Measurements from ENCODE around the gene PACSIN1. TPM values are rescaled to one million over a fixed set of nuclear protein-coding genes. Genes with fewer than 3 reads are reported as not detected.

Gene PACSIN1
- total RNA-seq, 3 donors from 2014 or later: 0.29 to 0.33 TPM; not detected in 1

- DNase-seq (ENCODE audit: low spot score in 2 of 2): no peak
- H3K4me1 ChIP-seq: no peaks in the 10 kb centered on the region
- H3K4me3 ChIP-seq: no peak overlapping the region
- H3K36me3 ChIP-seq: no peaks in the 10 kb centered on the region
- H3K27ac ChIP-seq: no peak overlapping the region
- TF ChIP-seq CTCF (IDR thresholded peaks at IDR 0.05) (no peak), POLR2AphosphoS5 (IDR thresholded peaks at IDR 0.05) (no peak), POLR2A (IDR thresholded peaks at IDR 0.05) (no peak)
- no peaks in the 10 kb centered on the region for H3K9me3 ChIP-seq
- intact Hi-C loops (cut with DNase I; ENCODE audit: low total_unique reads): no loop called here
- H3K27me3 ChIP-seq: peaks cover 0 to 7% of the 10 kb centered on the region in 2 donors
Observed at GRCh38 chr6:34569361-34569973, 103.6 kb downstream of the PACSIN1 start.

- intact Hi-C loops (cut with DNase I; ENCODE audit: low total_unique reads): no loop called here
- no peaks in the 10 kb centered on the region for H3K4me1 ChIP-seq
- no peak for DNase-seq (ENCODE audit: low spot score in 2 of 2)
- TF ChIP-seq CTCF (IDR thresholded peaks at IDR 0.05) (no peak), POLR2AphosphoS5 (IDR thresholded peaks at IDR 0.05) (no peak), POLR2A (IDR thresholded peaks at IDR 0.05) (no peak)
- no peak overlapping the region for H3K4me3 ChIP-seq
- no peak overlapping the region for H3K27ac ChIP-seq
- H3K9me3 ChIP-seq: no peaks in the 10 kb centered on the region
- peaks cover 0 to 7% of the 10 kb centered on the region in 2 donors for H3K27me3 ChIP-seq
- no peaks in the 10 kb centered on the region for H3K36me3 ChIP-seq
Observed at GRCh38 chr6:34570066-34570833, 104.4 kb downstream of the PACSIN1 start.

GRCh38 chr6:34571388-34571787 is 105.5 kb downstream of the PACSIN1 start:
- DNase-seq (ENCODE audit: low spot score in 2 of 2): no peak
- TF ChIP-seq POLR2AphosphoS5 (IDR thresholded peaks at IDR 0.05): no peak
- TF ChIP-seq POLR2A (IDR thresholded peaks at IDR 0.05): no peak
- TF ChIP-seq CTCF (IDR thresholded peaks at IDR 0.05): no peak
- Histone ChIP-seq H3K4me3 (no peak overlapping the region), H3K36me3 (no peaks in the 10 kb centered on the region), H3K27me3 (peaks cover 0 to 7% of the 10 kb centered on the region in 2 donors), H3K9me3 (no peaks in the 10 kb centered on the region), H3K4me1 (no peaks in the 10 kb centered on the region), H3K27ac (no peak overlapping the region)
- intact Hi-C loops (cut with DNase I; ENCODE audit: low total_unique reads): no loop called here

- Histone ChIP-seq H3K36me3 (no peaks in the 10 kb centered on the region), H3K27me3 (peaks cover 0 to 7% of the 10 kb centered on the region in 2 donors), H3K27ac (no peak overlapping the region), H3K9me3 (no peaks in the 10 kb centered on the region), H3K4me1 (no peaks in the 10 kb centered on the region), H3K4me3 (no peak overlapping the region)
- intact Hi-C loops (cut with DNase I; ENCODE audit: low total_unique reads): no loop called here
- TF ChIP-seq POLR2AphosphoS5 (IDR thresholded peaks at IDR 0.05) (no peak), CTCF (IDR thresholded peaks at IDR 0.05) (no peak), POLR2A (IDR thresholded peaks at IDR 0.05) (no peak)
- DNase-seq (ENCODE audit: low spot score in 2 of 2): no peak
Observed at GRCh38 chr6:34572021-34572420, 106.1 kb downstream of the PACSIN1 start.

GRCh38 chr6:34572585-34572984 is 106.7 kb downstream of the PACSIN1 start:
- no peaks in the 10 kb centered on the region for H3K9me3 ChIP-seq
- no peak for DNase-seq (ENCODE audit: low spot score in 2 of 2)
- H3K4me3 ChIP-seq: no peak overlapping the region
- H3K27me3 ChIP-seq: peaks cover 0 to 7% of the 10 kb centered on the region in 2 donors
- no peaks in the 10 kb centered on the region for H3K4me1 ChIP-seq
- TF ChIP-seq POLR2AphosphoS5 (IDR thresholded peaks at IDR 0.05) (no peak), CTCF (IDR thresholded peaks at IDR 0.05) (no peak), POLR2A (IDR thresholded peaks at IDR 0.05) (no peak)
- H3K27ac ChIP-seq: no peak overlapping the region
- intact Hi-C loops (cut with DNase I; ENCODE audit: low total_unique reads): no loop called here
- no peaks in the 10 kb centered on the region for H3K36me3 ChIP-seq

All from breast epithelium (tissue), 4 donors.